Posterior cingulate gyrus (tissue), 11 donors: ENCODE data around the gene SOCS3.

Source experiments
- DNase-seq, 10 donors: peaks; one replicate each; pipeline versions ENCODE4 v3.0.0 to v3.0.0-alpha.2; 2020 to 2021; ENCODE audit warnings: mixed read lengths in 3 of 10
- intact Hi-C: fragments of 100-400 bp; cut with DNase I; formaldehyde crosslinking; loops from one replicate; pipeline ENCODE4 v1.15.1; 2023

SOCS3 gene

GRCh38 chr17:78391843-78392242 is 32.0 kb upstream of the SOCS3 start:
- no peak for DNase-seq
- intact Hi-C loops = no loop called here

GRCh38 chr17:78391051-78391431 is 31.2 kb upstream of the SOCS3 start:
- intact Hi-C loops = no loop called here
- no peak for DNase-seq

GRCh38 chr17:78390241-78391050 is 30.6 kb upstream of the SOCS3 start:
- intact Hi-C loops = no loop called here
- no peak for DNase-seq

GRCh38 chr17:78387977-78388941 is 28.4 kb upstream of the SOCS3 start:
- intact Hi-C loops = no loop called here
- DNase-seq = no peak

- DNase-seq = peak in 1 of 10 donors; percentile 31
- intact Hi-C loops = no loop called here
These were observed 24.8 kb upstream of the SOCS3 start for GRCh38 chr17:78384479-78385175.

GRCh38 chr17:78383725-78384471 is 24.0 kb upstream of the SOCS3 start:
- intact Hi-C loops = no loop called here
- DNase-seq = peak in 4 of 10 donors; percentile 30 to 87 (median 36)

- intact Hi-C loops = no loop called here
- peak in 1 of 10 donors; percentile 7 for DNase-seq
These were observed 21.8 kb upstream of the SOCS3 start for GRCh38 chr17:78381601-78382232.

- intact Hi-C loops = no loop called here
- DNase-seq = no peak
These were observed 20.5 kb upstream of the SOCS3 start for GRCh38 chr17:78380370-78380769.

- DNase-seq = no peak
- intact Hi-C loops = no loop called here
These were observed 19.2 kb upstream of the SOCS3 start for GRCh38 chr17:78379131-78379491.

GRCh38 chr17:78378225-78379130 is 18.6 kb upstream of the SOCS3 start, which contains the start of gene PGS1:
TSS of gene PGS1 (plus strand) at chr17:78378649. CDS start at chr17:78378666, 17 bp downstream.
- peak; percentile 72 to 97 (median 82) for DNase-seq
- intact Hi-C loops = no loop called here

- peak in 1 of 10 donors; percentile 81 for DNase-seq
- intact Hi-C loops = no loop called here
These were observed 18.0 kb upstream of the SOCS3 start for GRCh38 chr17:78377858-78378224.

GRCh38 chr17:78376161-78376560 is 16.3 kb upstream of the SOCS3 start:
- DNase-seq = no peak
- intact Hi-C loops = no loop called here

- intact Hi-C loops = no loop called here
- peak in 1 of 10 donors; percentile 57 for DNase-seq
These were observed 15.7 kb upstream of the SOCS3 start for GRCh38 chr17:78375401-78376151.

- DNase-seq = peak in 1 of 10 donors; percentile 30
- intact Hi-C loops = no loop called here
These were observed 14.9 kb upstream of the SOCS3 start for GRCh38 chr17:78374631-78375274.

GRCh38 chr17:78374189-78374588 is 14.3 kb upstream of the SOCS3 start:
- no peak for DNase-seq

GRCh38 chr17:78372841-78373240 is 13.0 kb upstream of the SOCS3 start:
- peak in 1 of 10 donors; percentile 63 for DNase-seq
- intact Hi-C loops = no loop called here

More at GRCh38 chr17:78374189-78374588, 14.3 kb upstream of the SOCS3 start:
- intact Hi-C loops = no loop called here

GRCh38 chr17:78371056-78371455 is 11.2 kb upstream of the SOCS3 start:
- DNase-seq = peak in 1 of 10 donors; percentile 10
- intact Hi-C loops = no loop called here
